Cerebellar nuclear complex (tissue), 1 donor: ENCODE data around the gene CRYBG2.

ENCODE experiments used
- DNase-seq, 2 experiments: peaks; one replicate each; lab custom pipeline; 2025; lab: John Stamatoyannopoulos, UW

The CRYBG2 gene

DNA sequence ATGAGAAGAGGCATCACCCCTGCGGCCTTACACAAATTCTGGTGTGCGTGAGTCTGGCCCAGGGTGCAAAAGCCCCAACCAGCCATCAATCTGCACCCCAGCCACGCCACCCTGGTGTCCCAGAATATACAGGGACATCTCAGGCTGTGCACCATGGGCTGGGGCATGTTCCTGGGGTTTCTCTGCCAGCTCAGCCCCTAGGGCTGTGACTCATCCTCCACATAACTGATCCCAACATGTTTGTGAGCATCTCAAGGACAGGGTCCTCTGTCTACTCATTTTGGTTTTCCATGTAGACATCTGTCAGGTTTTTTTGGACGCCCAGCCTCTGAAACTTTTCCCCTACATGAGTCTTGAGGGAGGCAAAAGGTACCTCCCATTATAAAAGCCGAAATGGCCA is 18.1 kb upstream of the CRYBG2 start:
- DNase-seq: no peak

DNA sequence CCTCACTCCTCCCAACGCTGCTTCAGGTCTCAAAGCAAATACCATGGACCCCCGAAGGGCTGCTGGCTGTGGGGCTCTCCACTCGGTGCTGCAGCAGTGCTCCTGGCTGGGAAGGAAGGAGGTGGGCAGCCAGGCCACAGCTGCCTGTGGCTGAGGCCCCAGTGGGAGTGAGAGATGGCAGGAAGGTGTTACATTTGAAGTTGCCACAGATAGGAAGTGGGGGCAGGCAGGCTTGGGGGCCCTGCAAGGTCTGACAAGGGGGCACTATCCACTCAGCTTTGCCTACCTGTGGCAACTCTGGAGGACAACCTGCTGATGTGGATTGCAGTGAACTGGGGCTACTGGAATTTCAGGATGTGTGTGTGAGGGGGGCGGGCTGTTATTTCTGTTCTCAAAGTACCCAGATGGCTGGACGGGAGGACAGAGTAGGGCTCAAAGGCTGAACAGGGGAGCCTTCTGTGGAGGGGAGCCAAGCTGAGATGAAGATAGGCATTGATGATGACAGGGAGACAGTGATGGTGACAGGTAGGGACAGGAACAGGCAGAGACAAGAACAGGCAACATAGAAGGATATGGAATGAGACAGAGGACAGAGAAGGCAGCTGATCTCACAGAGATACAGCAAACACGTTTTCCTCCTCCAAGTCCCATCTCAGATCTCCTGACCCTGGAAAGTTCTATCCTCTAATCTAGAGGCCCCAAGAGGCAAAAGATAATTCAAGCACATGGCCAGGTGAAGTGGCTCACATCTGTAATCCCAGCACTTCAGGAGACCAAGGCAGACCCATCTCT is 16.9 kb upstream of the CRYBG2 start:
- DNase-seq: no peak

DNA sequence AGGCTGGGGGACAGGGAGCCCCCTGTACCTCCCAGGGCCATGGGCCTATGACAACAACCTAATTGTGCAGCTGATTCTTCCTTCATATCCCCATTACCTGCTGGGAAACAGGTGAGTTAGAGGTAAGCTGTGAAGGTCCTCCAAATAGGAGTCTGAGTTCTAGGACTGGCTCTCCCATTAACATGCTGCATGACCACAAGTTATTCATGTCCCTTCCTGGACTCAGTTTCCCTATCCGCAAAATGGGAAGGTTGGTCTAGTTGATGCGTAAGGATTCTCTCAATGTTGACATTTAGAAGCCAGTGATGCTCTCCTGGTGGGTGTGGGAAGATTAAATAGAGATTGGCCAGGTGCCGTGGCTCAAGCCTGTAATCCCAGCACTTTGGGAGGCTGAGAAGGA is 14.6 kb upstream of the CRYBG2 start:
- DNase-seq: no peak

DNA sequence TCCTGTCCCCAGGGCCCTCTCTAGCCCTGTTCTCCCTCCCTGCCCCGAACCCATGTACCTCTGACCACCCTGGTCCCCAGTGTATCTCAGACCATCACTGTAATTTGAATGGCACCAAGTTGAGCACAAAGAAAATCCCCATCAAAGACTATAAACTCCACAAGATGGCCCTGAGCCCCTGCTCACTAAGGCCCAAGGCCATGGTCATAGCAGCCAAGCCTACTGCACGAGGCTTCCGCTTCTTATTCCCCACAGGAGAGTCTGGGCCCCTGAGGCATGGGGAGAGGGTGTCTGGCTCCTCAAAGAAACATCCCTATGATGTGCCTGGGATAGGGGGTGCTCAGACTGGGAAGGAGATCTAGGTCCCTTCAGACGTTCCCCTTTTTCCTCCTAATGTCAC is 14.1 kb upstream of the CRYBG2 start:
- DNase-seq: no peak

DNA sequence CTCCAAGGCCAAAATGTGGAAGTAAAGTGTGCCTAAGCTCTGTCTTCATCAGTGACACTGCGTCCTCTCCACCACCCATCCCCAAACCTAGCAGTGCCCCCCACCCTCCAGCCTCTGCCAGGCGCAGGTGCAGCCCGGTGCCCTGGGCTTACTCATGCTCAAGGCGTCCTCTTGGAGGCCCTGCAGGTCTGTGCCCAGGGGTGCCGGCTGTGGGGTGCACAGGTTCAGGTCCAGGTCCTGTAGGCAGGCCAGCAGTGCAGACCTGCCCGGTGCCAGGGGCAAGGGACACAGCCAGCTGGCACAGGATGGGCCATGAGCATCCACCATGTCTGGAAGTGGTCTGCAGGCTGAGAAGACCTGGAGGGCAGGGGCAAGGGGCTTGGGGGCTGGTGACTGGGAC is 13.5 kb upstream of the CRYBG2 start:
- DNase-seq: no peak

DNA sequence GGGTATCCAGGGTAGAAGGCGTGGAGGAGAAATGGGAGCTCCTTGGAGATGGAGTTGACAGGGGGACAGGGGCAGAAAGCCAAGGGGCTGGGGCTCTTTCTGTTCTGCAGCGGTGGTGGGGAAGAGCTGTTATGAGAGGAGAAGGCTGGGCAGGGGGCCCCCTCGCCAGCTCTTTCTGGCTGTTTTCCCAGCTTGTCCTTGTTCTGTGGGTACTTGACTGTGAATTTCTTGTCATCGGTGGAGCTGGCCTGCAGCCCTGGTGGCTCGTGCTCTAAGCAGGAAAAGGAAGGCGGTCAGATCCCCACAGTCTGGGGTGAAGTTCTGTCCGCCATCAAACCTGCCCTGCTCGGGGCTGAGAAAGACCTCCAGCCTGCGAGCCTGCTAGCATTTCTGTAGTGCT is 11.0 kb upstream of the CRYBG2 start:
- DNase-seq: no peak

DNA sequence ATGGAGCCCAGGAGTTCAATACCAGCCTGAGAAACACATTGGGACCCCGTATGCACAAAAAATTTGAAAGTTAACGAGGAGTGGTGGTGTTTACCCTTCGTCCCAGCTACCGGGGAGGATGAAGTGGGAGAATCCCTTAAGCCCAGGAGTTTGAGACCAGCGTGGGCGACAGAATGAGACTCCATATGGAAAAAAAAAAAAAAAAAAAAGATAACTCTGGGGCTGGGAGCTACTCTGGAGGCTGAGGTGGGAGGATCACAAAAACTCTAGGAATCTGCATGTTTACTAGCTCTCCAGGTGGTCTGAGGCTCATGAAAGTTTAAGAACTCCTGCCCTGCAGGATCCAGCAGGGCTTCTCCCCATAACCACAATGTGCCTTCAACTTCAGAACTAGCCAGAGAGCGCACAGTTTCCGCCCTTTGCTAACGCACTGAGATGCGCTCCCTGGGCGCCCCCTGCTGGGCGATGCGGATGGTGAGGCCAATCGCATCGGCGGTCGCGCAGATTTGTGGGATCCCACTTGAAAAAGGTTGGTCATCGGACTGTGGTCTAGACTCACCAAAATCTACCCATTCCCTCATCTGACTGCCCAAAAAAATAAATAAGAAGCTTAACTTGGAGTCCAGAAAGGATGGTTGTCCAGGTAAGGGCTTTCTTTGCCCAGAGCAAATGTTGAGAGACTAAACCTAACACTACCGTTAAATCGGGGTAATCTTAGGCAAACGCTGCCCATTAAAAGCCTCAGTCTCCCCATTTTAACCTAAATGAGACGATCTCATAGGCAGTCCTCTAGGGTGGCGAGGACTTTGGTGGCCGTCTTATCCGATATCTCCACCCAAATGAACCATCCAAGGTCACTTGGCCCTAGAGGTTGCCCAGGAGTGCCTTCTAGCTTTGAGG is 9.9 kb upstream of the CRYBG2 start:
- DNase-seq: no peak

DNA sequence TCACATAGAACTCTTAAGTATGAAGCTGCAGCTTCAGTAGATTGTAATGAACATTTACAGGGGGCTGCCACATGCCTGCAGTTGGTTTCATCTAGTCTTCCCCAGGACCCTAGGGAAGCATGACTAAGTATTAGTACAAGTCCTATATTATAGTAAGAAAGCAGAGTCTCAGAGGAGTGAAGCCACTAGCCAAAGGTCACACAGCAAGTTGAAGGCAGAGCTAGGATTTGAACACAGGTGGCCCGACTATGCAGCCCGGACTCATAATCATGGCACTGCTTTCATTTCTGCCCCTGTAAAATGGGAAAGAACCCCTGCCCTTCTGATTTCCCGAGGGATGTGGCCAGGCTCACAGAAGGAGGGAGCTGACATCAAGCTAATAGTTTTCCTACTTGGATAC is 8.4 kb upstream of the CRYBG2 start:
- no peak for DNase-seq

DNA sequence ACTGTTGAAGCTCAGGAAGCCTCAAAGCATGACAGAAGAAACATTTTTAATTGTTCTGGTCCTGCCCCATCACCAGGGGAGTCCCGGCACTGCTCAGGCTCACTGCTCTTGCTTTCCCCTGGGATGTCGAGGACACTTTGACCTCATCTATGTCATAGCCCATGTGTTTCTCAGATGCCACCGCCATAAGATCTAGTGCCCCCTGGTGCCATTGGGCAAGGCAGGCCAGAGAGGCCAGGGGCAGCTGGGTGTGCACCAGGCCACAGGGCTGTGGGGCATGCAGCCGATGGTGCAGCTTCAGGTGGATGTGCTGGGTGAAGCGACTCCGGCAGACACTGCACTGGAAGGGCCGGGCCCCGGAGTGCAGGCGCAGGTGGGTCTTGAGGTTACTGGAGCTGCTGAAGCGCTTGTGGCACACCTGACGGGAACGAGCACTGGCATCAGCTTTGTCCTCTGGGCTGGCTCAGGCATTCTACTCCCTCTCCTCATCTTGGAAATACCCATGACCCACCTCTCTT is 7.7 kb upstream of the CRYBG2 start:
- DNase-seq: no peak

DNA sequence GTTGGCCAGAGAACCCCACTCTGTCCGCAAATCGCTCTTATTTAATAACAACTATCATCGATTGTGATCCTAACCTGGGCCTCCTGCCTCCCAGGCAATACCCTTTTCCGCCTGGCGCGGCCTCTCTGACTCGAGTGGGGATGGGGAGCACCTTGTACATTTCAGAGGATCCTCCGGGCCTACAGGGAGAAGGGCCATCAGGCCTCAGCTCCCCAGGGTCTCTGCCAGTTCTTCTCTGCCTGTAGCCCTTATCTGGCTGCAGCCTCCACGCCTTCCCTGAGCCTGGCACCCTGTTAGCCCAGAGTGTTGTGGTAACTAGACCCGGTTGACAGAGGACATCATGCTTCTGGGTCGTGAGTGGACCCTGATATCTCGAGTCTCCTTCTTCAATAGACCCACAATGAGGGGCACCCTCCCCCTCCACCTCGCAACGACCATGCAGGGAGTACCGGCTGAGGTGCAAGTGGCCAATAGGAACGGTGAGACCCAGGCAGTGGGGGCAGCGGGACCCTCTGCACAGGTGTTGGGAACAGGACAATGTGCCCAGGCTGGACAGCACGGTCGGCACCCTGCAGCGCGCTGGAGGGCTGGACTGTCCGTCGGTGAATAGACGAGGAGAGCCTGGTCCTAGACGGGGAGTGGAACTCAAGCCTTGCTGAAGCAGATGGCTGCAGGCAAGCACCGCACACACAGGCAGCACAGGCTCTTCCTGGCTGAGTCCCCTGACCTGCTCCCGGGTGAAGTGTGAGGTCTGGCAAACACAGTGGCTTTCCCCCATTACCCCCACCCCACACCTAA is 7.1 kb upstream of the CRYBG2 start:
- no peak for DNase-seq

DNA sequence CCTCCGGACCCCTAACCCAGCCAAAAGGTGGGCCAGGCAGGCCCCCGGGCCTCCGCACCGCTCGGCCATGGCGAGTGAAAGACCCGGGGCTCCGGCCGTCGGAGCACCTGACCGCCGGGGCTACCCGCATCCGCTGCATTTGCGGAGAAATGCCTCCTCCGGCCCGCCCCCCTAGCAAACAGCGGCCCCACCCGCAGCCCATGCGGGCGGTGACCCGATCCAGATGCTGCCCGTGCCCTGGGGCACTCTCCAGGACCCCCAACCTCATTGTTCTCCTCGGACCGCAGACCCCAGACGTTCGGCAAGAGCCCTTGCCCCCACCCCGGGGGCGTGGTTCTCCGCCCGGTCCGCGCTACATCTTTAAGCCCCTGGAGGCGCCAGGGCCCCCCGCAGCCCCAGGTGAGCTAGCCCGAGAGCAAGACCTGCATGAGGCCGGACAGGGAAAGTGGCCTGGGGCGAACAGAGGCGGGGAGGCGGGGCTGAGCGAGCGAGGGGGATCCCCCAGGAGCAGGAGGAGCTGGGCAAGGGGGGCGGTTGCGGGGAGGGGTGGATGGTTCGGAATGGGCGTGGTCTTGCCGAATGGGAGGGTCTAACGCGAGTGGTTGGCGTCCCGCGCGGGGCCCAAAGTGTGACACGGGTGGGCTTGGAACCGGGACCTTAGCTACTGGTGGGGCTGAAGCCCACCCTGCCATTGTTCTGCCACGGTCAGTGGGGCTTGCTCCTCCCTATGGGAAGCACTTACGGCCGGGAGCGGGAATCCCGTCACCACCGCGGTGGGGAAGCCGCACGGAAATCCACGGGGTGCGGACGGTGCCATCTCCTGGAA is 6.3 kb upstream of the CRYBG2 start:
- DNase-seq: no peak

DNA sequence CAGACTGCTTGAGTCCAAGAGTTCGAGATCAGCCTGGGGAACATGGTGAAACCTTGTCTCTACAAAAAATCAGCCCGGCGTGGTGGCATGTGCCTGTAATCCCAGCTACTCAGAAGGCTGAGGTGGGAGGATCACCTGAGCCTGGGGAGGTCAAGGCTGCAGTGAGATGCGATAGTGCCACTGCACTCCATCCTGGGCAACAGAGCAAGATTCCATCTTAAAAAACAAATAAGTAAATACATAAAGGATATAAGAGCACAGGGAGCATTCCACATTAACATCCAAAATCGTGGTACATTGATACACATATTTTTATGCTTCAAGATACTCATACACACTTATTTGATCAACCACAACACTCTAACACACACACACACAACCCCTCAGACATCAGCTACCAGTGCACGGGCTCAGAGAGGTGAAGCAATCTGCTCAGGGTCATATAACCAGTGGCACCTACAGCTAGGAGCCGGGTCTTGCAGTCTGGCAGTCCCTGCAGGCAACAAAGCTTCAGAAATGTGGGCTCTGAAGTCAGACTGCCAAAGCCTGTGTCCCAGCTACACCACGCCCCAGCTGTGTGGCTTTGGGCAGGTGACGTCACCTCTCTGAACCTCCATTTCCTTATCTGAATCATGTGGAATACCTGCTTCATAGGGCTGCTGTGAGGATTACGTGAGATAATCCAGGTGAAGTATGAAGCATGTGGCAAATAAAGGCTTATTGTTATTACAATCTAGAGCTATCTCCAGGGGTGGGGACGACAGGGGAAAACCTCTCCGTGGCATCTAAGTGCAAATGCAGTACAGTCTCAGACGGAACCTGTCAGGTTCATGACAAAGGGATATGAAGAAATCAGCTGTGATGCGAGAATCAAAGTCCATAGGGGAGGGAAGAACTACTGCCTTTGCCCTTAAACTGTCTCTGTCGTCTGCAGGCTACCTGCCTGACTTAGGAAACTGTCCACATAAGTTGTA is 4.8 kb upstream of the CRYBG2 start:
- DNase-seq: no peak

DNA sequence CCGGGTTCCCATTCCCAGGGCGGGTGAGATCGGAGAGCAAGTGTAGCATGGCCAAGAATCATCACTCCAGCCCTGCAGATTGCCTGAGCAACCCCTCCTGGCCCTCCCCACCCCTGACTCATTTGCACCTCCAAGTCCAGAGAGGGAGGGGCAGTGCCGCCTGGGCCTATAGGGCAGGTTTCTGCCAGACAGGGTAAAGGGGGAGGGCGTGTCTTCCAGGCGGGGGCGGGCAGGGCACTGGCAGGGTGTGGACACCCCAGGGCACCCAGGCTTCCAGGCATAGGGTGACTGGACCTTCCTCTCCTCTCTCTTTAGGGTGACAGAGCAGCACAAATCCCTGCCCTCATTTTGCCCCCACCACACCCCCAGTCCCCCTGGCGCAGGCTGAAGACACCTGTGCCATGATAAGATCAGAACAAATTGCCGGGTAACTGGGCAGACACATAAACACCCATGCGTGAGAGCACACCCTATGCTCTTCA is 3.2 kb upstream of the CRYBG2 start:
- no peak for DNase-seq

DNA sequence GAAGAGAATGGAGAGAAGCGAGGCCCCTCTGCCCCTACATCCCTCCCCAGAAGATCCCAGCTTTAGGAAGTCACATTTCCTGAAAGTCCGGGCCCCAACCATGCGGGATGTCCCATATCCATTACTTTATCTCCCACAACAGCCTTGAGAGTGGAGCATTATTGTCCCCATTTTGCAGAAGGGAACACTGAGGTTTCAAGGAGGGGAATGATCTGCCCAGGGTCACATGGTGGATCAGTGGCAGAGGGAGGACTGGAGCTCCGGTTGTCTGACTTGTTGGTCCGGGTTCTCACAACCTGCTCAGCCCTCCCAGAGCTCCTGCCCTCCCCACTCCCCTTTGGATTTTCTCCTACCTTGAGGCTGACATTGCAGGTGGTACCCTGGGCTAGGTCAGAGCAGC is 2.2 kb upstream of the CRYBG2 start:
- DNase-seq: no peak

DNA sequence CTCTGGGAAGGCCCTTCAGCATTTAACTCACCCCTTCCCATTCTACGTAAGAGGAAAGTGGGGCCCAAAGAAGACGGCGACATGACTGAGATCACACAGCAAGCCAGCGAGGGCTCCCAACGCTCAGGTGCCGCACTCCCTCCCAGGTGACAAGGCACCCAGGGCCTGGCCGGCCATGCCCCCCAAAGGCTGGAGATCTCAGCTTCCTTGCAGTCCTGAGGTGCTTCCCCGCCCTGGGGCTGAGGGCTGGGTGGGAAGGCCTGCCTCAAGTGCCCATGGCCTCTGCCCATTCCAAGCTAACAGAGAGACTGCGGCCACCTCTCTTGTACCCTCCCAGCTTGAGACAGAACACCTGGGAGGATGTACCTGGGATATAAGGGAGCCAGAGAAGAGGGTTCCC is 1.0 kb upstream of the CRYBG2 start:
- DNase-seq: no peak

DNA sequence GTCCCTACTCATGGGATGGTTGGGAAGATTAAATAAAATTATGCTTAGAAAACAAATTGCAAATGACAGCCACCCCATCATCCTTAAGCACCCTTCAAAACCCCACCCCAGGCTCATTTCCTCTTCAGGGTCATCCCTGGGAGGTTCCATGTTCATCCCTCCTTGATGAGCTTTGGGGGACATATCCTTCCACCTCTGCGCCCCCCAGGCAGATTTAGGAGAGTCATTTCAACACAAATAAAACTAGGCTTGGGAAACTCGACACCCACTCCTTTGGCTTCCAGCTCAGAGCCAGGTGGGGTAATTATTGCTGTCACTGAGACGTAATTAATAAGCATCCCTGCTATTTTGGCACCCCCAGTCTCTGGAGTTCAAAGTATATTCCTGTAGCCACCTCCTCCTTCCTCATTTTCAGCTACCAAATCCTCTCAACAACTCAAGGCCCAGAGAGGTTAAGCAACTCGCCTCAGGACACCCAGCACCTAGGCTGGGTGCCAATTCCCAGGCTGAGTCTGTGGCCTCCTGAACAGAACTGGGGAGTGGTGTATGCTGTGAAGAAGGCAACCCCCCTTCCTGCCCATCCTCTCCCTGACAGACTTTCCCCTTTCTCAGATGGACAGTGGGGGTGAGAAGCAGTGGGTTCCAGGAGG is 595 bp downstream of the CRYBG2 start:
- DNase-seq: no peak

DNA sequence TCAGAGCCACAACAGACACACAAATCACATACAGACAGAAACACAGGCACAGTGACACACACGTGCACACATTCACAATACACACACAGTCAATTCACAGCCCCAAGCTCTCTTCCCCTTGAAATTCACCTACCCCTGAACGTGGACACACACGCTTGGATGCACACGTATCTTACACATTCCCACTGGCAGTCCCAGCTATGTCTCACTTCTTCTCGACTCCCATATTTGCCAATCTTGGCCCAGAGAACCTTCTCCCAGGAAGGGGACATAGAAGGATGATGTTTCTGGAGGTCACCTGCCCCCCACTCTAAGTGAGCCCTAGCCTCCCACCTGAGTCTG is 1.6 kb downstream of the CRYBG2 start:
- DNase-seq: no peak

DNA sequence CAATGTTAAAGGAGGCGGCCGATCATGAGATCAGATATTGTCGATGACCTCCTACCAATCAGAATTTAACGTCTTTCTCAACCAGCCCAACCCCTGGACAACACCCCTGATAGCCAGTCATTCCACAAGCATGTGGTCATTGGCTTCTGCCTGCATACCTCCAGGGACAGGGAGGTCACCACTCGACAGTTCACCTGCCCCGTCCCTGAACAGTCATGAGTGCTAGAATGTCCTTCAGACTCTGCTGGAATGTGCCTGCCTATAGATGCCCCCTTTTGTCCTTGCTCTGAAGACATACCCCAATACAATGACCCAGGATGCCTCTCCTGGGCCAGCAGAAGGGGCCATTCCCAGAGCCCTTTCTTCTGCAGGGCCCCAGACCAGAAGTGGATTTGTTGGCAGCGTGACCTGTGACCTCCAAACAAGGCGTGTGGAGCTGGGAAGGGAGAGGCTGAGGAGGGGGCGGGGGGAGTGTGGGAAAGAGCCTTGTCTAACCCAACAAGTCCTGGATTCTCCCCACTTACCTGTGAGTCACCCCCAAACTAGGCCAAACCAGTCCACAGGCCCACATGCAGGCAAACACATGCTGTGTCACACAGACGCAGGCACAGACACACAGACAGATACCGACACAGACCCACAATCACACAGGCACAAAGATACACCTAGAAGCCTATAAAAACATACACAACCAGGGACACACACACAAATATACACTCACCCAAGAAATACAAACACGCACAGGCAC is 2.2 kb downstream of the CRYBG2 start:
- DNase-seq: no peak
